GM18499 (cell line): Measurements from ENCODE around the gene NTSR2.

Experiments
- ATAC-seq: cut with Tn5 transposase; IDR thresholded peaks from one replicate; pipeline ENCODE4 v1.9.1; 2021; ENCODE audit warnings: moderate number of reproducible peaks; ENCODE audit not compliant: insufficient read depth, unreplicated experiment

Gene NTSR2

GRCh38 chr2:11669454-11670291 is at the start of gene NTSR2:
Gene NTSR2, minus strand, starts transcription at chr2:11670195. Its CDS starts 66 bp downstream, at chr2:11670129.
- ATAC-seq = no peak

GRCh38 chr2:11719230-11719977 is 49.4 kb upstream of the NTSR2 start:
- ATAC-seq = no peak

- ATAC-seq = no peak
Observed at GRCh38 chr2:11718606-11719005, 48.6 kb upstream of the NTSR2 start.

- ATAC-seq = no peak
Observed at GRCh38 chr2:11717623-11718022, 47.6 kb upstream of the NTSR2 start.

GRCh38 chr2:11716689-11717321 is 46.8 kb upstream of the NTSR2 start:
- no peak for ATAC-seq

- ATAC-seq = no peak
Observed at GRCh38 chr2:11715987-11716652, 46.1 kb upstream of the NTSR2 start.

- no peak for ATAC-seq
Observed at GRCh38 chr2:11713815-11714214, 43.8 kb upstream of the NTSR2 start.

- no peak for ATAC-seq
Observed at GRCh38 chr2:11712866-11713265, 42.9 kb upstream of the NTSR2 start.

GRCh38 chr2:11711751-11712150 is 41.8 kb upstream of the NTSR2 start:
- no peak for ATAC-seq

- no peak for ATAC-seq
Observed at GRCh38 chr2:11711354-11711716, 41.3 kb upstream of the NTSR2 start.

GRCh38 chr2:11710632-11711353 is 40.8 kb upstream of the NTSR2 start:
- ATAC-seq = no peak

- ATAC-seq = no peak
Observed at GRCh38 chr2:11710210-11710609, 40.2 kb upstream of the NTSR2 start.

GRCh38 chr2:11709293-11709692 is 39.3 kb upstream of the NTSR2 start:
- ATAC-seq = no peak

GRCh38 chr2:11708106-11708505 is 38.1 kb upstream of the NTSR2 start:
- ATAC-seq = no peak

- no peak for ATAC-seq
Observed at GRCh38 chr2:11705711-11706110, 35.7 kb upstream of the NTSR2 start.

GRCh38 chr2:11705063-11705462 is 35.1 kb upstream of the NTSR2 start:
- ATAC-seq = no peak

GRCh38 chr2:11703700-11704099 is 33.7 kb upstream of the NTSR2 start:
- ATAC-seq = no peak

GRCh38 chr2:11702946-11703345 is 33.0 kb upstream of the NTSR2 start:
- ATAC-seq = no peak

- no peak for ATAC-seq
Observed at GRCh38 chr2:11701751-11702301, 31.8 kb upstream of the NTSR2 start.

- no peak for ATAC-seq
Observed at GRCh38 chr2:11701206-11701605, 31.2 kb upstream of the NTSR2 start.
